WTC11 (cell line): ENCODE measurements around the gene FXYD3. TPM values are rescaled to one million over a fixed set of nuclear protein-coding genes. Genes with fewer than 3 reads are reported as not detected.
A peak's percentile ranks its signal among the peaks of the same experiment; 100 is the strongest.

Experiments
- ATAC-seq: fragments of 200-7000 bp; cut with Tn5 transposase; 2 replicates; pipeline ENCODE4 v1.10.0; 2021; ENCODE audit warnings: mild to moderate bottlenecking, moderate library complexity
- CTCF ChIA-PET: fragments of 300-600 bp; sonication (Branson Sonifier 250); formaldehyde crosslinking; loops from one replicate; lab custom pipeline; 2021; ENCODE audit warnings: antibody characterized with exemption; lab: Charles Lee
- POLR2A ChIA-PET: fragments of 350-600 bp; sonication (Branson Sonifier 250); formaldehyde crosslinking; loops from one replicate; lab custom pipeline; 2021; ENCODE audit warnings: antibody characterized with exemption; lab: Charles Lee
- DNase-seq: peaks from one replicate; pipeline ENCODE4 v3.0.0; 2021; ENCODE audit warnings: low spot score
- H3K27ac Mint-ChIP-seq: 2 replicates; pipeline ENCODE4 v1.8.0; 2021; ENCODE audit warnings: mixed read lengths
- H3K27me3 Mint-ChIP-seq: 2 replicates; pipeline ENCODE4 v1.8.0; 2021; ENCODE audit warnings: low read depth, mild to moderate bottlenecking, moderate library complexity, mixed read lengths
- H3K36me3 Mint-ChIP-seq: 2 replicates; pipeline ENCODE4 v1.8.0; 2021; ENCODE audit warnings: mixed read lengths
- H3K4me1 Mint-ChIP-seq: 2 replicates; pipeline ENCODE4 v1.8.0; 2022; ENCODE audit warnings: mixed read lengths
- H3K4me3 Mint-ChIP-seq: 2 replicates; pipeline ENCODE4 v1.8.0; 2021; ENCODE audit warnings: mild to moderate bottlenecking, moderate library complexity, mixed read lengths
- H3K9me3 Mint-ChIP-seq: 2 replicates; pipeline ENCODE4 v1.8.0; 2021; ENCODE audit warnings: mixed read lengths
- CREM ChIP-seq: sonication (generic); formaldehyde crosslinking; IDR thresholded peaks from 2 replicates; pipeline ENCODE4 v1.8.1; 2022; ENCODE audit warnings: mild to moderate bottlenecking, missing genetic modification reagents, moderate library complexity
- EMX1 ChIP-seq: fragments of 250-450 bp; sonication (Bioruptor Pico); IDR thresholded peaks from 2 replicates; pipeline ENCODE4 v1.8.0; 2021; ENCODE audit warnings: mild to moderate bottlenecking
- FOXK1 ChIP-seq: sonication (generic); formaldehyde crosslinking; IDR thresholded peaks from 2 replicates; pipeline ENCODE4 v1.8.0; 2022; ENCODE audit warnings: mild to moderate bottlenecking, moderate library complexity, missing genetic modification reagents
- GTF2I ChIP-seq: fragments of 250-450 bp; sonication (Bioruptor Pico); conservative IDR thresholded peaks from 2 replicates; pipeline ENCODE4 v1.4.0; 2021; ENCODE audit warnings: mild to moderate bottlenecking
- JUN ChIP-seq: sonication (generic); formaldehyde crosslinking; IDR thresholded peaks from 2 replicates; pipeline ENCODE4 v1.8.0; 2023; ENCODE audit warnings: mild to moderate bottlenecking, missing genetic modification reagents
- KAT7 ChIP-seq: sonication (generic); formaldehyde crosslinking; IDR thresholded peaks from 2 replicates; pipeline ENCODE4 v1.8.1; 2023; ENCODE audit warnings: missing genetic modification reagents, mild to moderate bottlenecking, borderline replicate concordance
- NFE2L1 ChIP-seq: sonication (generic); formaldehyde crosslinking; IDR thresholded peaks from 2 replicates; pipeline ENCODE4 v1.8.1; 2023; ENCODE audit warnings: missing genetic modification reagents
- NR3C1 ChIP-seq: sonication (generic); formaldehyde crosslinking; conservative IDR thresholded peaks from 2 replicates; pipeline ENCODE4 v1.8.1; 2023; ENCODE audit warnings: low read depth, mild to moderate bottlenecking, missing genetic modification reagents
- TCF7 ChIP-seq: sonication (generic); formaldehyde crosslinking; IDR thresholded peaks from 2 replicates; pipeline ENCODE4 v1.8.0; 2022; ENCODE audit warnings: mild to moderate bottlenecking, low read depth, missing genetic modification reagents, moderate library complexity
- ZNF121 ChIP-seq: sonication (generic); formaldehyde crosslinking; IDR thresholded peaks from 2 replicates; pipeline ENCODE4 v1.8.0; 2023; ENCODE audit warnings: missing genetic modification reagents
- total RNA-seq: library from RNA; stranded (reverse); gene quantifications from 3 replicates; pipeline ENCODE4 v1.2.3, GENCODE V29; 2021
- TF ChIP-seq, protein P1 (sequence below): sonication (generic); formaldehyde crosslinking; IDR thresholded peaks from 2 replicates; pipeline ENCODE4 v1.8.1; 2023; ENCODE audit warnings: mild to moderate bottlenecking, missing genetic modification reagents
- TF ChIP-seq, protein P2 (sequence below): sonication (generic); formaldehyde crosslinking; IDR thresholded peaks from 2 replicates; pipeline ENCODE4 v1.8.1; 2022; ENCODE audit warnings: mild to moderate bottlenecking, missing genetic modification reagents, moderate library complexity, borderline replicate concordance
- TF ChIP-seq, protein P3 (sequence below): sonication (generic); formaldehyde crosslinking; IDR thresholded peaks from 2 replicates; pipeline ENCODE4 v1.8.0; 2023; ENCODE audit warnings: missing genetic modification reagents
- TF ChIP-seq, protein P4 (sequence below): fragments of 200-600 bp; IDR thresholded peaks from 2 replicates; pipeline ENCODE4 v1.8.0; 2022; ENCODE audit warnings: antibody characterized with exemption
- TF ChIP-seq, protein P5 (sequence below): sonication (generic); formaldehyde crosslinking; IDR thresholded peaks from 2 replicates; pipeline ENCODE4 v1.8.1; 2023; ENCODE audit warnings: mild to moderate bottlenecking, moderate library complexity, missing genetic modification reagents

Gene FXYD3
- total RNA-seq, 1 experiment from 2014 or later = 1.8 TPM

DNA sequence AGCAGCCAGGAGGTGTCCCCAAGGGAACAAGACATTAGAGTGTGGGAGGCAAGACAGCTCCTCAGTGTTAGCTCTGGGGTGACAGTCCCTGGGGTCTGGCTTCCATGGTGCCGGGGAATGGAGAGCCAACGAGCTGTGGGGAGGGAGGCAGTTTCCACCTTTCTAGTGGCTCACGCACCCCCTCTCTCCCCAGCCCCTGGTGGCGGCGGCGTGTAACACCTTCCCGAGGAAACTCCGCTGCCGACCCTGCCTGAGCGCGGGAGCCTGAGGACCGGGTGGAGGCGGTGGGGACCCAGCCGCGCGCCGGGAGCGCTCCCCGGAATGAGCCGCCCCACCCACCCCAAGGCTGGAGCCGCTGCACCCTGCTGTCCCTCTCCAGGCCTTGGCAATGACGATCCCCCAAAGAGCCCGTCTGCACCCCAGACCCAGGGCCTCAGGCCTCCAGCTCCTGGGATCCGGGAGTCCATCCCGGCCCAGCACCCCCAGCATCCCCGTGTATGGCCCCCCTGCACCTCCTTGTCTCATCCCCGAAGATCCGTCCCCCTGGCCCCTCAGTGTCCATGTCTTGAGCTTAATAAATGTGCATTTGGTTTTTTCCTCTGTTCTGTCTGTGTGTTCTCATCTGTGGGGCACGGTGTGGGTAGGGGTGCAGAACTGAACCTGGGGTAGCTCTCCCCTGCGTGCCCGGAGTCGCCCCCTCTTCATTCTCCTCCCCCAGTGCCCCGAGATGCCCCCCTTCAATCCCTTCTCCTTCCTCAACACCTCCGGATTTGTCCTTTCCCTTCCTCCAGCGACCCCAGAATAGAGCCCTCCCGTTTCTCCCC lies 38.3 kb downstream of the FXYD3 start:
- H3K9me3 Mint-ChIP-seq = no peaks in the 10 kb centered on the region
- H3K27ac Mint-ChIP-seq = no peak overlapping the region
- peak overlapping the region; percentile 97 for H3K4me3 Mint-ChIP-seq
- peaks cover 57% of the 10 kb centered on the region for H3K4me1 Mint-ChIP-seq
- peaks cover 29% of the 10 kb centered on the region for H3K36me3 Mint-ChIP-seq
- peak; percentile 48 for ATAC-seq
- DNase-seq = peak; percentile 79
- H3K27me3 Mint-ChIP-seq = no peaks in the 10 kb centered on the region; the same call in 1 of the 2 replicates
- TF ChIP-seq, protein P1, sequence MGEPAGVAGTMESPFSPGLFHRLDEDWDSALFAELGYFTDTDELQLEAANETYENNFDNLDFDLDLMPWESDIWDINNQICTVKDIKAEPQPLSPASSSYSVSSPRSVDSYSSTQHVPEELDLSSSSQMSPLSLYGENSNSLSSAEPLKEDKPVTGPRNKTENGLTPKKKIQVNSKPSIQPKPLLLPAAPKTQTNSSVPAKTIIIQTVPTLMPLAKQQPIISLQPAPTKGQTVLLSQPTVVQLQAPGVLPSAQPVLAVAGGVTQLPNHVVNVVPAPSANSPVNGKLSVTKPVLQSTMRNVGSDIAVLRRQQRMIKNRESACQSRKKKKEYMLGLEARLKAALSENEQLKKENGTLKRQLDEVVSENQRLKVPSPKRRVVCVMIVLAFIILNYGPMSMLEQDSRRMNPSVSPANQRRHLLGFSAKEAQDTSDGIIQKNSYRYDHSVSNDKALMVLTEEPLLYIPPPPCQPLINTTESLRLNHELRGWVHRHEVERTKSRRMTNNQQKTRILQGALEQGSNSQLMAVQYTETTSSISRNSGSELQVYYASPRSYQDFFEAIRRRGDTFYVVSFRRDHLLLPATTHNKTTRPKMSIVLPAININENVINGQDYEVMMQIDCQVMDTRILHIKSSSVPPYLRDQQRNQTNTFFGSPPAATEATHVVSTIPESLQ (CRISPR knock-in tag) = no peak
- TF ChIP-seq NR3C1 (no peak), ZNF121 (CRISPR knock-in tag) (peak; percentile 67; the same call in 1 of the 2 replicates), JUN (CRISPR knock-in tag) (no peak), GTF2I (CRISPR knock-in tag) (no peak), NFE2L1 (CRISPR knock-in tag) (no peak), TCF7 (CRISPR knock-in tag) (no peak), CREM (CRISPR knock-in tag) (no peak), FOXK1 (CRISPR knock-in tag) (no peak), KAT7 (CRISPR knock-in tag) (no peak), EMX1 (CRISPR knock-in tag) (no peak)
- TF ChIP-seq, protein P2, sequence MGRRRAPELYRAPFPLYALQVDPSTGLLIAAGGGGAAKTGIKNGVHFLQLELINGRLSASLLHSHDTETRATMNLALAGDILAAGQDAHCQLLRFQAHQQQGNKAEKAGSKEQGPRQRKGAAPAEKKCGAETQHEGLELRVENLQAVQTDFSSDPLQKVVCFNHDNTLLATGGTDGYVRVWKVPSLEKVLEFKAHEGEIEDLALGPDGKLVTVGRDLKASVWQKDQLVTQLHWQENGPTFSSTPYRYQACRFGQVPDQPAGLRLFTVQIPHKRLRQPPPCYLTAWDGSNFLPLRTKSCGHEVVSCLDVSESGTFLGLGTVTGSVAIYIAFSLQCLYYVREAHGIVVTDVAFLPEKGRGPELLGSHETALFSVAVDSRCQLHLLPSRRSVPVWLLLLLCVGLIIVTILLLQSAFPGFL (CRISPR knock-in tag) = no peak
- TF ChIP-seq, protein P3, sequence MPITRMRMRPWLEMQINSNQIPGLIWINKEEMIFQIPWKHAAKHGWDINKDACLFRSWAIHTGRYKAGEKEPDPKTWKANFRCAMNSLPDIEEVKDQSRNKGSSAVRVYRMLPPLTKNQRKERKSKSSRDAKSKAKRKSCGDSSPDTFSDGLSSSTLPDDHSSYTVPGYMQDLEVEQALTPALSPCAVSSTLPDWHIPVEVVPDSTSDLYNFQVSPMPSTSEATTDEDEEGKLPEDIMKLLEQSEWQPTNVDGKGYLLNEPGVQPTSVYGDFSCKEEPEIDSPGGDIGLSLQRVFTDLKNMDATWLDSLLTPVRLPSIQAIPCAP = no peak
- TF ChIP-seq, protein P4, sequence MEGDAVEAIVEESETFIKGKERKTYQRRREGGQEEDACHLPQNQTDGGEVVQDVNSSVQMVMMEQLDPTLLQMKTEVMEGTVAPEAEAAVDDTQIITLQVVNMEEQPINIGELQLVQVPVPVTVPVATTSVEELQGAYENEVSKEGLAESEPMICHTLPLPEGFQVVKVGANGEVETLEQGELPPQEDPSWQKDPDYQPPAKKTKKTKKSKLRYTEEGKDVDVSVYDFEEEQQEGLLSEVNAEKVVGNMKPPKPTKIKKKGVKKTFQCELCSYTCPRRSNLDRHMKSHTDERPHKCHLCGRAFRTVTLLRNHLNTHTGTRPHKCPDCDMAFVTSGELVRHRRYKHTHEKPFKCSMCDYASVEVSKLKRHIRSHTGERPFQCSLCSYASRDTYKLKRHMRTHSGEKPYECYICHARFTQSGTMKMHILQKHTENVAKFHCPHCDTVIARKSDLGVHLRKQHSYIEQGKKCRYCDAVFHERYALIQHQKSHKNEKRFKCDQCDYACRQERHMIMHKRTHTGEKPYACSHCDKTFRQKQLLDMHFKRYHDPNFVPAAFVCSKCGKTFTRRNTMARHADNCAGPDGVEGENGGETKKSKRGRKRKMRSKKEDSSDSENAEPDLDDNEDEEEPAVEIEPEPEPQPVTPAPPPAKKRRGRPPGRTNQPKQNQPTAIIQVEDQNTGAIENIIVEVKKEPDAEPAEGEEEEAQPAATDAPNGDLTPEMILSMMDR = peak; percentile 76
- TF ChIP-seq, protein P5, sequence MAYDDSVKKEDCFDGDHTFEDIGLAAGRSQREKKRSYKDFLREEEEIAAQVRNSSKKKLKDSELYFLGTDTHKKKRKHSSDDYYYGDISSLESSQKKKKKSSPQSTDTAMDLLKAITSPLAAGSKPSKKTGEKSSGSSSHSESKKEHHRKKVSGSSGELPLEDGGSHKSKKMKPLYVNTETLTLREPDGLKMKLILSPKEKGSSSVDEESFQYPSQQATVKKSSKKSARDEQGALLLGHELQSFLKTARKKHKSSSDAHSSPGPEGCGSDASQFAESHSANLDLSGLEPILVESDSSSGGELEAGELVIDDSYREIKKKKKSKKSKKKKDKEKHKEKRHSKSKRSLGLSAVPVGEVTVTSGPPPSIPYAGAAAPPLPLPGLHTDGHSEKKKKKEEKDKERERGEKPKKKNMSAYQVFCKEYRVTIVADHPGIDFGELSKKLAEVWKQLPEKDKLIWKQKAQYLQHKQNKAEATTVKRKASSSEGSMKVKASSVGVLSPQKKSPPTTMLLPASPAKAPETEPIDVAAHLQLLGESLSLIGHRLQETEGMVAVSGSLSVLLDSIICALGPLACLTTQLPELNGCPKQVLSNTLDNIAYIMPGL (CRISPR knock-in tag) = 0 out of 2 replicates have a peak, but pooled peaks have one; percentile 44
- POLR2A ChIA-PET = interaction anchor here (0.6 to 2.5 kb wide), 3 partner anchors 12 to 86 kb away, joined by 4 to 15 read pairs (median 8); no protein-coding TSS in a partner anchor
- CTCF ChIA-PET = interaction anchor here (0.6 to 4.1 kb wide), 17 partner anchors 11 to 624 kb away, joined by 3 to 143 read pairs (median 8); partner anchors contain the start of genes FXYD7 and LGI4
